T-helper 2 cell treated with Interferon-gamma antibody and Interleukin-4, amounts not matched to agents 5 μg/mL and 100 μg/mL, for 36 hours (primary cell): ENCODE measurements around the gene CARTPT.

ENCODE experiments used
- DNase-seq: peaks from one replicate; pipeline ENCODE4 v3.0.0; 2021; ENCODE audit warnings: low spot score
- H3K27ac Mint-ChIP-seq: one replicate; pipeline ENCODE4 v1.8.0; 2021; ENCODE audit warnings: mild to moderate bottlenecking, mixed read lengths
- H3K27me3 Mint-ChIP-seq: one replicate; pipeline ENCODE4 v1.8.0; 2021; ENCODE audit warnings: low read depth, mixed read lengths
- H3K36me3 Mint-ChIP-seq: one replicate; pipeline ENCODE4 v1.8.0; 2021; ENCODE audit warnings: low read depth, mixed read lengths
- H3K4me1 Mint-ChIP-seq: one replicate; pipeline ENCODE4 v1.8.0; 2021; ENCODE audit warnings: low read depth, mixed read lengths
- H3K4me3 Mint-ChIP-seq: one replicate; pipeline ENCODE4 v1.8.0; 2022; ENCODE audit warnings: mild to moderate bottlenecking, moderate library complexity, mixed read lengths
- H3K9me3 Mint-ChIP-seq: one replicate; pipeline ENCODE4 v1.8.0; 2021; ENCODE audit warnings: mixed read lengths

The CARTPT gene

DNA sequence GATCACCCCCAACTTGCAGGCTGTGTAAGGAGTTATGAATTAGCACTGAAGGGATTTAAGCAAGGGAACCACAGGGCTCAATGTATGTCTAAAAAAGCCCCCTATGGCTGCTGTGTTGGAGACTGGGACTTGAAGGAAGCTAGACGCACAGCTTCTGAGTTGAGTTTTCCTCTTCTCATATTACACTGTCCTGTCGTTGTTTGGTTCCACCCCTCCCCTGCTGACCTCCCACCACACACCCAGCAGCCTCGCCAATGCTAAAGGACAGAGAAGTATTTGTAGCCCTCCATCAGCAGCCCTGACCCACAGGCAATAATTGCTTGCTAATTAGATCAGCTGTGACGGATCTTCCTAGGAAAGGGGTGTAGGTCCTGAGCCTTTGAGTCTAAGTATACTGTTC is 15.1 kb upstream of the CARTPT start:
- Mint-ChIP-seq H3K4me3 (no peak overlapping the region), H3K27me3 (peaks cover 12% of the 10 kb centered on the region), H3K27ac (no peak overlapping the region), H3K9me3 (no peaks in the 10 kb centered on the region), H3K4me1 (no peaks in the 10 kb centered on the region), H3K36me3 (no peaks in the 10 kb centered on the region)
- DNase-seq, result no peak

- Mint-ChIP-seq H3K4me3 (no peak overlapping the region), H3K36me3 (no peaks in the 10 kb centered on the region), H3K27ac (no peak overlapping the region), H3K4me1 (no peaks in the 10 kb centered on the region), H3K9me3 (no peaks in the 10 kb centered on the region), H3K27me3 (peaks cover 16% of the 10 kb centered on the region)
- DNase-seq, result no peak
Measured at GRCh38 chr5:71705421-71705820, 13.7 kb upstream of the CARTPT start.

DNA sequence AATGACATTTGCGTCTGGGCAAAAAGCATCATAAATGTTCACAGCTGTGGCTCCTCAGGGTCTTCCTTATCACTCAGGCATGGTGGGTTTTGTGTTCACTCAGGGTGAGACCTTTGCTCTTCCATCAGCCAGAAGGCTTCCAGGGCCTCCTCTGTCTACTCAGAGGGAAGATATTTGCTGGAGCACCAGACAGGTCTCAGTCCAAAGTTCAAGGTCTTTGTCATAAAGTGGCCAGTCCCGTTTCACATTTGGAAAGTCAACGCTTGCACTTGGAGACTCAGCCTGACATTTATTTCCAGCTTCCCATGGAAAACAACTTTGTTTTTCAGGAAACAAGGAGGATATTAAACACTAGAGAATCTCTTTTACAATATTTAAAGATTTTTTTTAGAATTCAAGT is 12.2 kb upstream of the CARTPT start:
- Mint-ChIP-seq H3K4me3 (no peak overlapping the region), H3K36me3 (no peaks in the 10 kb centered on the region), H3K27me3 (peaks cover 16% of the 10 kb centered on the region), H3K4me1 (no peaks in the 10 kb centered on the region), H3K27ac (no peak overlapping the region), H3K9me3 (no peaks in the 10 kb centered on the region)
- DNase-seq, result no peak

DNA sequence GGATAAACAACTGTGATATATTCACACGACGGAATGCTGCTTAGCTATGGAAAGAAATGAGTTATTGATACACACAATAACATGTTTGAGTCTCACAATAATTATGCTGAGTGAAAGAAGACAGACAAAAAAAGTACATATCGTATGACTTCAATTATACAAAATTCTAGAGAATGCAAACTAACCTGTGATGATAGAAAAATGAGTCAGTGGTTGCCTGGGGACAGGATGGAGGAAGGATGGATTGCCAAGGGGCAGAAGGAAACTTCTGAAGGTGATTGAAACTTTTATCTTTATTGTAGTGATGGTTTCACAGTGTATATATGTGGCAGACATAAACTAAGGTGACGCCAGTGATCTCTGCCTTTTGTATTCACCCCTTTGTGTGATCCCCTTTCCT is 7.5 kb upstream of the CARTPT start:
- no peaks in the 10 kb centered on the region for H3K9me3 Mint-ChIP-seq
- H3K27me3 Mint-ChIP-seq, result peaks cover 28% of the 10 kb centered on the region
- H3K4me1 Mint-ChIP-seq, result no peaks in the 10 kb centered on the region
- no peaks in the 10 kb centered on the region for H3K36me3 Mint-ChIP-seq
- no peak overlapping the region for H3K27ac Mint-ChIP-seq
- DNase-seq, result no peak
- H3K4me3 Mint-ChIP-seq, result no peak overlapping the region

- H3K36me3 Mint-ChIP-seq, result no peaks in the 10 kb centered on the region
- no peak overlapping the region for H3K27ac Mint-ChIP-seq
- no peaks in the 10 kb centered on the region for H3K4me1 Mint-ChIP-seq
- peaks cover 42% of the 10 kb centered on the region for H3K27me3 Mint-ChIP-seq
- H3K9me3 Mint-ChIP-seq, result no peaks in the 10 kb centered on the region
- DNase-seq, result no peak
- no peak overlapping the region for H3K4me3 Mint-ChIP-seq
Measured at GRCh38 chr5:71714911-71715310, 4.2 kb upstream of the CARTPT start.

DNA sequence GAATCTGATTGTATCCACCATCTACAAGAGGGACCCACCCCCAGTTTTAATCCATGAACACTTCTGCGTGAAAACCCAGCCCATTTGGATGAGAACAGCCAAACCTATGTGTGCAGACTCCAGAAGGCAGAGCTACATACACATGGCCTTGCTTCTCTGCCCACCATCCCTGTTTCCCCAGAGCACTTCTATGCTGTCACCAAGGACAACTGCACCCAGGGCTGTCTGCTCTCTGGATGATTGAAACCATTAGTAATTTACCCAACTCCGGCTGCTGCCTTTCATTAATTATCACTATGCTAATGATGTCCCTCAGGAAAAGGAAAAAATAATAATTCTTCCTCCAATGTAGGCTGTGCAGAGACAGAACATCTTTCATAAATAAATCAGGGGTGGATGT is 8.9 kb downstream of the CARTPT start:
- no peak for DNase-seq
- Mint-ChIP-seq H3K4me1 (no peaks in the 10 kb centered on the region), H3K4me3 (no peak overlapping the region), H3K27ac (no peak overlapping the region), H3K36me3 (no peaks in the 10 kb centered on the region), H3K9me3 (no peaks in the 10 kb centered on the region), H3K27me3 (peaks cover 19% of the 10 kb centered on the region)

DNA sequence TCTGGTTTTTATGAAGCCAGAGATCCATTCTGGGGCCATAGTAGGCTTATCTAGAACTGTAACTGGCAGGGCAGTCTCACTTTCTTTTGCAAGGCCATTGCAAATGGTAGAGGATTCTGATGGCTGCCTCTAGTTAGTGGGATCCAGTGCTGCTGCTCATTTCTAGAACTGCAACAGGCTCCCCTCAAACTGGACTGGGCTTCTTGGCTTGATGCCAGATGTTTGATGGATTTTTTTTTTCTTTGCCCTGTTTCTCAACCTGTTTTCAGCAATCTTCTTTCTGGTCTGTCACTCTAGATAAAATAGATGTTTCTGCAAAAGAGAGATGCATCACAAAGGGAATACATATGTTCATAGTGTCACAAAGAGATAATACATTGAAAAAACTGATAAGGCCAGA is 11.9 kb downstream of the CARTPT start:
- no peaks in the 10 kb centered on the region for H3K36me3 Mint-ChIP-seq
- no peak for DNase-seq
- no peak overlapping the region for H3K4me3 Mint-ChIP-seq
- H3K4me1 Mint-ChIP-seq, result no peaks in the 10 kb centered on the region
- H3K27ac Mint-ChIP-seq, result no peak overlapping the region
- no peaks in the 10 kb centered on the region for H3K9me3 Mint-ChIP-seq
- peaks cover 16% of the 10 kb centered on the region for H3K27me3 Mint-ChIP-seq

GRCh38 chr5:71732011-71732410 is 12.9 kb downstream of the CARTPT start:
- no peaks in the 10 kb centered on the region for H3K9me3 Mint-ChIP-seq
- H3K36me3 Mint-ChIP-seq, result no peaks in the 10 kb centered on the region
- no peaks in the 10 kb centered on the region for H3K4me1 Mint-ChIP-seq
- H3K4me3 Mint-ChIP-seq, result no peak overlapping the region
- no peak overlapping the region for H3K27ac Mint-ChIP-seq
- DNase-seq, result no peak
- peaks cover 14% of the 10 kb centered on the region for H3K27me3 Mint-ChIP-seq

GRCh38 chr5:71734141-71734540 is 15.1 kb downstream of the CARTPT start:
- no peak overlapping the region for H3K4me3 Mint-ChIP-seq
- no peaks in the 10 kb centered on the region for H3K36me3 Mint-ChIP-seq
- DNase-seq, result no peak
- no peak overlapping the region for H3K27ac Mint-ChIP-seq
- H3K4me1 Mint-ChIP-seq, result no peaks in the 10 kb centered on the region
- peaks cover 14% of the 10 kb centered on the region for H3K27me3 Mint-ChIP-seq
- no peaks in the 10 kb centered on the region for H3K9me3 Mint-ChIP-seq

- DNase-seq, result no peak
- H3K4me3 Mint-ChIP-seq, result no peak overlapping the region
- H3K9me3 Mint-ChIP-seq, result no peaks in the 10 kb centered on the region
- peaks cover 14% of the 10 kb centered on the region for H3K27me3 Mint-ChIP-seq
- H3K4me1 Mint-ChIP-seq, result no peaks in the 10 kb centered on the region
- H3K36me3 Mint-ChIP-seq, result no peaks in the 10 kb centered on the region
- no peak overlapping the region for H3K27ac Mint-ChIP-seq
Measured at GRCh38 chr5:71737931-71738539, 19.0 kb downstream of the CARTPT start.

DNA sequence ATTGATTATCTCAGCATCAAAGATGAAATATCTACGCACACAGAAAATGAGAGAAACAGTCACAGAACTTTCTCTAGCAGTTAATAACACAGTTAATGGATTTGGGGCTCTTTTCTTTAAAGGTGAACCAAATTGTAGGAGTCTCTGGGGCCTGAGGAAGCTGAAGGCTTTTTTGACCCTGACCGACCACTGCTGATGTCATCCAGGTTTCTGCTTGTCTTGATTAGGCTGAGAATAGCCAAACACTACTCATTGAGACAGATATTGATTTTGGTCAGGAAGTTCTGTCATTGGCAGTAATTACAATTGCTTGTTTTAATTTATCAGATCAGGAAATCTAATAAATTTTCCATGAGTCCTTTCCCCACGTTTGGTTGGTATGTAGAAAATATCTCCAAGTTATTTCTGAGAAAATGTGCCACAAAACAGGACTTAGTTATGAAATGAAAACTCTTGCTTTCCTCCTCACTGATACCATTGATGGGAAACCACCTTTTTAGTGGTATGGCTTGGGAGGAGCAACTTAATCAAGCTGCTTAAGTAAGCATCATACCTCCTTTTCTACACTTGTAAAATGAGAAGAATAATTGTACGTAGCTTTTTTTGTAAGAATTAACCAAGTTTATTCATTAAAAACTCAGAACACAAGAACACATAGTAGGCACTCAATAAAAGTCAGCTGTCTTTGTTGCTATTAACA is 19.7 kb downstream of the CARTPT start:
- Mint-ChIP-seq H3K27ac (no peak overlapping the region), H3K4me1 (no peaks in the 10 kb centered on the region), H3K9me3 (no peaks in the 10 kb centered on the region), H3K4me3 (no peak overlapping the region), H3K36me3 (no peaks in the 10 kb centered on the region), H3K27me3 (peaks cover 17% of the 10 kb centered on the region)
- no peak for DNase-seq

DNA sequence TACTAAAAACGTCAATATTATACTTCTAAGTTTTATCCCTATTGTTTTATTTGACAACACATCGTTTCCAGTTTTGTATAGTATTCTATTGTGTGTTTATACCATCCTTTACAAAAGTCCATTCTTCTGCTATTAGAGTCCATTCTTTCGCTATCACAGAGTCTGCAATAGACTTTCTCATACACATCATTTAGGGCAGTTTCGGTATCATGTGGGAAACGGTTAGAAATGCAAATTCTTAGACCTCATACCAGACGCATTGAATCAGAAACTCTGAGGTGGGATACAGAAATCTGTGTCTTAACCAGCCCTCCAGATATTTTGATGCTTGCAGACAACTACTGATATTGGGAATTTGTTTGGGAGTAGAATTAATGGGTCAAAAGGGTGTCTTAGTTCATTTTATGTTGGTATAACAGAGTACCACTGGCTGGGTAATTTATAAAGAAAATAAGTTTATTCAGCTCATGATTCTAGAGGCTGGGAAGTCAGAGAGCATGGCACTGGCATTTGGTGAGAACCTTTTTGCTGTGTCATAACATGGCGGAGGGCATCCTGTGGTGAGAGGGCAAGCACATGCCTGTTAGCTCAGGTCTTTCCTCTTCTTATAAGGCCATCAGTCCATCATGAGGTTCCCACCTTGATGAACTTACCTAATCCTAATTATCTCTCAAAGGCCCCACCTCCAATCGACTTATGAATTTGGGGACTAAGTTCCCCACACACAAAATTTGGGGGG is 21.1 kb downstream of the CARTPT start:
- DNase-seq, result no peak
- H3K4me1 Mint-ChIP-seq, result no peaks in the 10 kb centered on the region
- no peak overlapping the region for H3K4me3 Mint-ChIP-seq
- no peaks in the 10 kb centered on the region for H3K36me3 Mint-ChIP-seq
- H3K27me3 Mint-ChIP-seq, result peaks cover 15% of the 10 kb centered on the region
- H3K9me3 Mint-ChIP-seq, result no peaks in the 10 kb centered on the region
- H3K27ac Mint-ChIP-seq, result no peak overlapping the region

DNA sequence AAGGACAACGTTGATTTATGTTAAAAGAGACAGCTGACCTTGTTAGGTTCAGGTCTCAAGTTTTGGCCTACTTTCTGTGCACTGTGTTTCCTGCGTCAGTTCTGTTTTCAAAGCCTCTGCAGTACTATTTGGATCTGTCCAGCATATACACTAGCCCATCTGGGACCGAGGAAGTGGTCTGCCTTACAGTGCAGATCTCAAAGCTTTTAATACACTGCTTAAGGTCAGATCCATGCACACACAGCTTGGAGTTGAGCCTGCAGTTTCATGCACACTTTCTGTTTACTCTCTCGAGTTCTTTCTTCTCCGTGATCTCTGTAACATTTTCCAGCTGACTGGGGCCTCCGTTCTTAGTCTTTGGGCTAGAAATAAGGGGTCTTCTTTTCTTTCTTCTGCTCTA is 24.1 kb downstream of the CARTPT start:
- no peaks in the 10 kb centered on the region for H3K36me3 Mint-ChIP-seq
- H3K27me3 Mint-ChIP-seq, result peaks cover 17% of the 10 kb centered on the region
- H3K27ac Mint-ChIP-seq, result no peak overlapping the region
- no peak overlapping the region for H3K4me3 Mint-ChIP-seq
- H3K4me1 Mint-ChIP-seq, result no peaks in the 10 kb centered on the region
- H3K9me3 Mint-ChIP-seq, result no peaks in the 10 kb centered on the region
- no peak for DNase-seq

GRCh38 chr5:71744009-71744790 is 25.1 kb downstream of the CARTPT start:
- no peaks in the 10 kb centered on the region for H3K4me1 Mint-ChIP-seq
- no peaks in the 10 kb centered on the region for H3K36me3 Mint-ChIP-seq
- peaks cover 17% of the 10 kb centered on the region for H3K27me3 Mint-ChIP-seq
- H3K9me3 Mint-ChIP-seq, result no peaks in the 10 kb centered on the region
- no peak overlapping the region for H3K27ac Mint-ChIP-seq
- no peak overlapping the region for H3K4me3 Mint-ChIP-seq
- no peak for DNase-seq
